GM12878 (cell line): ENCODE measurements around the gene LIMA1. TPM values are rescaled to one million over a fixed set of nuclear protein-coding genes. Genes with fewer than 3 reads are reported as not detected.
A peak's percentile ranks its signal among the peaks of the same experiment; 100 is the strongest.

Experiments
- ATF3 ChIP-seq: IDR thresholded peaks from 2 replicates; pipeline ENCODE4 v1.6.1; 2011; ENCODE audit warnings: low read depth, mild to moderate bottlenecking, low read length, moderate library complexity, borderline replicate concordance; ENCODE audit errors: extremely low read depth
- ATF7 ChIP-seq: fragments of 450-650 bp; IDR thresholded peaks from 2 replicates; pipeline ENCODE4 v1.6.1; 2016; ENCODE audit warnings: low read depth, mild to moderate bottlenecking
- BACH1 ChIP-seq: fragments of 450-650 bp; IDR thresholded peaks from 2 replicates; pipeline ENCODE4 v1.6.1; 2017; ENCODE audit warnings: mild to moderate bottlenecking, borderline replicate concordance
- CREB1 ChIP-seq: IDR thresholded peaks from 2 replicates; pipeline ENCODE4 v1.6.1; 2012; ENCODE audit warnings: low read depth, mild to moderate bottlenecking, inconsistent platforms
- CUX1 ChIP-seq: IDR thresholded peaks from 2 replicates; pipeline ENCODE4 v1.6.1; 2012; ENCODE audit warnings: improper control_type of control experiment, low read depth, low read length; ENCODE audit not compliant: insufficient replicate concordance
- ELK1 ChIP-seq: IDR thresholded peaks from 2 replicates; pipeline ENCODE4 v1.6.1; 2012; ENCODE audit warnings: low read depth, low read length, improper control_type of control experiment
- ETV6 ChIP-seq, 2 experiments: fragments of 450-650 bp in 1 of 2; IDR thresholded peaks in 1 of 2; conservative IDR thresholded peaks in 1 of 2; 2 replicates each; pipeline ENCODE4 v1.6.1; 2014; ENCODE audit warnings: antibody characterized with exemption in 1 of 2, borderline replicate concordance in 1 of 2, low read depth in 1 of 2, mild to moderate bottlenecking in 1 of 2, moderate library complexity in 1 of 2
- EZH2 ChIP-seq: IDR thresholded peaks from 2 replicates; pipeline ENCODE4 v1.6.1; 2012; ENCODE audit warnings: low read depth, mild to moderate bottlenecking, control low read depth, inconsistent platforms, low read length, borderline replicate concordance; ENCODE audit not compliant: control insufficient read depth
- GATAD2B ChIP-seq: fragments of 450-650 bp; conservative IDR thresholded peaks from 2 replicates; pipeline ENCODE4 v1.6.1; 2017; ENCODE audit warnings: low read depth, mild to moderate bottlenecking, moderate library complexity
- HDGF ChIP-seq: fragments of 450-650 bp; IDR thresholded peaks from 2 replicates; pipeline ENCODE4 v1.6.1; 2016; ENCODE audit warnings: antibody characterized with exemption
- JUND ChIP-seq: IDR thresholded peaks from 2 replicates; pipeline ENCODE4 v1.6.1; 2012; ENCODE audit warnings: low read depth, mild to moderate bottlenecking, low read length, improper control_type of control experiment, moderate library complexity
- MEF2A ChIP-seq: IDR thresholded peaks from 2 replicates; pipeline ENCODE4 v1.6.1; 2011; ENCODE audit warnings: low read depth, mild to moderate bottlenecking, low read length, moderate library complexity; ENCODE audit not compliant: insufficient read depth
- PAX8 ChIP-seq: fragments of 450-650 bp; IDR thresholded peaks from 2 replicates; pipeline ENCODE4 v1.6.1; 2017; ENCODE audit warnings: mild to moderate bottlenecking, moderate library complexity
- PBX3 ChIP-seq: IDR thresholded peaks from 2 replicates; pipeline ENCODE4 v1.6.1; 2011; ENCODE audit warnings: mild to moderate bottlenecking, low read depth, low read length, moderate library complexity; ENCODE audit not compliant: insufficient replicate concordance
- POLR2AphosphoS5 ChIP-seq: IDR thresholded peaks from 2 replicates; pipeline ENCODE4 v1.6.1; 2011; ENCODE audit warnings: mild to moderate bottlenecking, low read length, inconsistent platforms
- RCOR1 ChIP-seq: conservative IDR thresholded peaks from 2 replicates; pipeline ENCODE4 v1.6.1; 2012; ENCODE audit warnings: low read depth, low read length, improper control_type of control experiment
- RELB ChIP-seq: fragments of 450-650 bp; IDR thresholded peaks from 2 replicates; pipeline ENCODE4 v1.6.1; 2017; ENCODE audit warnings: low read depth, mild to moderate bottlenecking, moderate library complexity
- SIX5 ChIP-seq: IDR thresholded peaks from 2 replicates; pipeline ENCODE4 v1.6.1; 2011; ENCODE audit warnings: mild to moderate bottlenecking, low read depth, low read length, moderate library complexity; ENCODE audit not compliant: severe bottlenecking
- SPI1 ChIP-seq: IDR thresholded peaks from 2 replicates; pipeline ENCODE4 v1.6.1; 2011; ENCODE audit warnings: low read depth, mild to moderate bottlenecking, low read length, moderate library complexity, borderline replicate concordance; ENCODE audit not compliant: insufficient read depth
- ZNF217 ChIP-seq: fragments of 450-650 bp; IDR thresholded peaks from 2 replicates; pipeline ENCODE4 v1.6.1; 2017; ENCODE audit warnings: antibody characterized with exemption, mild to moderate bottlenecking
- polyA plus RNA-seq, 11 experiments: library from polyadenylated mRNA; depleted of rRNA in 4 of 11; unstranded in 6 of 11; stranded (reverse) in 5 of 11; fragments of >200 nt; fragmentation: Nextera tagmentation in 4 of 11; fragmentation: Illumina TruSeq in 1 of 11; extraction: Ambion mirVana in 4 of 11; extraction: Trizol in 1 of 11; gene quantifications; 1 replicate in 1 of 11; 2 replicates in 10 of 11; pipeline versions ENCODE4 v1.2.1 to v1.2.3, GENCODE V29; 2011 to 2016; ENCODE audit warnings: inconsistent platforms in 2 of 11, missing spikeins in 2 of 11, low read depth in 1 of 11
- total RNA-seq, 4 experiments: library from RNA; depleted of rRNA in 3 of 4; stranded (reverse); fragments of >200 nt in 3 of 4; fragmentation: Illumina TruSeq in 1 of 4; extraction: Trizol in 1 of 4; gene quantifications; 2 replicates each; pipeline versions ENCODE4 v1.2.1 to v1.2.3, GENCODE V29; 2013 to 2021

LIMA1 gene
- total and polyA plus RNA-seq, 10 of the 15 experiments (the other 5 are each of a cell fraction or from before 2014, with no cell fraction given): 53.2 to 109 (median 60.8) TPM

GRCh38 chr12:50220363-50220995 is 62.8 kb downstream of the LIMA1 start (continued):
- TF ChIP-seq CUX1 (no peak), ETV6 (conservative IDR thresholded peaks at IDR 0.05 in 1 of 2, IDR thresholded peaks at IDR 0.05 in 1 of 2; ENCODE audit: borderline replicate concordance in 1 of 2, low read depth in 1 of 2) (0 out of 4 replicates have a peak, but pooled peaks of 1 of the 2 experiments have one; percentile 28), RELB (no peak), BACH1 (no peak), ATF7 (peak; percentile 80), PBX3 (no peak), HDGF (no peak), RCOR1 (no peak), CREB1 (peak; percentile 63), ZNF217 (no peak), SIX5 (no peak), ATF3 (no peak), MEF2A (no peak), EZH2 (no peak), JUND (no peak), POLR2AphosphoS5 (no peak), GATAD2B (no peak), ELK1 (no peak), SPI1 (no peak), PAX8 (no peak)
